ENCODE results near the gene DLGAP1. TPM values are rescaled to one million over a fixed set of nuclear protein-coding genes. Genes with fewer than 3 reads are reported as not detected.

Gene DLGAP1
- total and polyA plus RNA-seq, 2 of the 13 experiments (the other 11 are each of a cell fraction or from before 2014, with no cell fraction given), result 0.01 TPM; not detected in 1

GRCh38 chr18:3907955-3908354 lies 547.2 kb downstream of the DLGAP1 start:
- no peaks in the 10 kb centered on the region for H3K36me3 ChIP-seq (replicated peaks in 1 of 2; ENCODE audit: control insufficient read depth in 1 of 2, insufficient read depth in 2 of 2, low read length in 2 of 2)
- H3K4me2 ChIP-seq (ENCODE audit: low read depth, low read length), result no peak overlapping the region
- TF ChIP-seq KDM4B (CRISPR knock-in tag; IDR thresholded peaks at IDR 0.05) (no peak), ZNF20 (CRISPR knock-in tag; IDR thresholded peaks at IDR 0.05) (no peak)
- ChIA-PET POLR2A (no interaction called here), CTCF (ENCODE audit: low intra/inter-chr PET ratio, low total read pairs) (no interaction called here)
- peaks cover 13% of the 10 kb centered on the region for H3K4me1 ChIP-seq (ENCODE audit: insufficient read depth, low read length)
- H3K9me3 ChIP-seq (ENCODE audit: low read length), result no peaks in the 10 kb centered on the region
- H3K4me3 ChIP-seq (replicated peaks in 1 of 3; ENCODE audit: insufficient read depth in 1 of 3, low read depth in 2 of 3, low read length in 3 of 3), result no peak overlapping the region
- H2AFZ ChIP-seq (ENCODE audit: low read length), result no peak overlapping the region
- DNase-seq (ENCODE audit: low spot score) (no peak), ATAC-seq (no peak), FAIRE-seq (no peak)
- in situ Hi-C loops (cut with HindIII; ENCODE audit: extremely low pct_ligation_motif_present, low pct_unique_long_range_greater_than_20kb) (no loop called here), intact Hi-C loops (cut with micrococcal nuclease; ENCODE audit: unreplicated experiment) (no loop called here)
- H3K9ac ChIP-seq (ENCODE audit: insufficient read depth, low read depth, low read length), result no peak overlapping the region
- H3K27me3 ChIP-seq (ENCODE audit: control insufficient read depth in 1 of 2, insufficient read depth in 2 of 2, low read length in 2 of 2), result peaks cover 0 to 3% of the 10 kb centered on the region in 2 experiments; a peak in 1 of 5 replicates
- BruUV-seq (replicated peaks), result no TSS peak
- H3K27ac ChIP-seq (ENCODE audit: extremely low read length, insufficient read depth, low read length), result no peak overlapping the region
- no peaks in the 10 kb centered on the region for H4K20me1 ChIP-seq (ENCODE audit: insufficient read depth, low read length)
- H3K79me2 ChIP-seq (ENCODE audit: insufficient read depth, low read length), result no peaks in the 10 kb centered on the region

- ChIA-PET CTCF (ENCODE audit: low intra/inter-chr PET ratio, low total read pairs) (no interaction called here), POLR2A (no interaction called here)
- in situ Hi-C loops (cut with HindIII; ENCODE audit: extremely low pct_ligation_motif_present, low pct_unique_long_range_greater_than_20kb), result no loop called here
- no TSS peak for BruUV-seq (replicated peaks)
- Histone ChIP-seq H3K4me3 (replicated peaks in 1 of 3; ENCODE audit: insufficient read depth in 1 of 3, low read depth in 2 of 3, low read length in 3 of 3) (no peak overlapping the region), H3K9ac (ENCODE audit: insufficient read depth, low read depth, low read length) (no peak overlapping the region), H3K4me2 (ENCODE audit: low read depth, low read length) (no peak overlapping the region), H3K9me3 (ENCODE audit: low read length) (no peaks in the 10 kb centered on the region), H3K4me1 (ENCODE audit: insufficient read depth, low read length) (peaks cover 13% of the 10 kb centered on the region), H3K27ac (ENCODE audit: extremely low read length, insufficient read depth, low read length) (no peak overlapping the region), H4K20me1 (ENCODE audit: insufficient read depth, low read length) (no peaks in the 10 kb centered on the region), H3K27me3 (ENCODE audit: control insufficient read depth in 1 of 2, insufficient read depth in 2 of 2, low read length in 2 of 2) (peaks cover 0 to 3% of the 10 kb centered on the region in 2 experiments; a peak in 1 of 5 replicates), H3K36me3 (replicated peaks in 1 of 2; ENCODE audit: control insufficient read depth in 1 of 2, insufficient read depth in 2 of 2, low read length in 2 of 2) (no peaks in the 10 kb centered on the region), H2AFZ (ENCODE audit: low read length) (no peak overlapping the region), H3K79me2 (ENCODE audit: insufficient read depth, low read length) (no peaks in the 10 kb centered on the region)
- TF ChIP-seq ZNF773 (CRISPR knock-in tag; IDR thresholded peaks at IDR 0.05; ENCODE audit: borderline replicate concordance) (no peak), HNF1A (IDR thresholded peaks at IDR 0.05; ENCODE audit: low read depth) (peak; percentile 26; the same call in 1 of the 2 replicates), HNF1A (CRISPR knock-in tag; IDR thresholded peaks at IDR 0.05; ENCODE audit: borderline replicate concordance) (no peak)
- FAIRE-seq (peak; percentile 4), DNase-seq (ENCODE audit: low spot score) (no peak), ATAC-seq (no peak; the same call in 2 of the 3 replicates)
- WGBS (ENCODE audit: low lambda C conversion rate), result 0% methylated on average over 3 of the region's 3 CpGs
- intact Hi-C loops (cut with micrococcal nuclease; ENCODE audit: unreplicated experiment), result no loop called here
Observed at GRCh38 chr18:3906116-3906750, 548.9 kb downstream of the DLGAP1 start.

Measured in HepG2 (cell line).